DND-41 (cell line): ENCODE measurements around the gene NHERF2.

Experiments used
- CTCF ChIP-seq: IDR thresholded peaks from 2 replicates; pipeline ENCODE4 v1.5.1; 2012; ENCODE audit warnings: borderline replicate concordance, low read length, moderate library complexity, mild to moderate bottlenecking; ENCODE audit not compliant: poor library complexity, severe bottlenecking; ENCODE audit errors: extremely low read depth
- EZH2 ChIP-seq: IDR thresholded peaks from 3 replicates; pipeline ENCODE4 v1.6.1; 2012; ENCODE audit warnings: borderline replicate concordance, low read depth, mild to moderate bottlenecking, moderate library complexity, low read length, inconsistent platforms; ENCODE audit not compliant: severe bottlenecking

GRCh38 chr16:1998360-1998835 is 28.3 kb upstream of the NHERF2 start:
- no peak for TF ChIP-seq CTCF
- TF ChIP-seq EZH2 = no peak
